Endothelial cell (in vitro differentiated cells): ENCODE results near the gene EPHA6. TPM values are rescaled to one million over a fixed set of nuclear protein-coding genes. Genes with fewer than 3 reads are reported as not detected.

ENCODE experiments used
- DNase-seq: peaks from one replicate; pipeline ENCODE4 v3.0.0; 2021; ENCODE audit warnings: low spot score
- H3K27ac Mint-ChIP-seq: one replicate; pipeline ENCODE4 v1.8.0; 2021; ENCODE audit warnings: mixed read lengths, inconsistent platforms; ENCODE audit not compliant: unreplicated experiment
- H3K27me3 Mint-ChIP-seq: one replicate; pipeline ENCODE4 v1.8.0; 2021; ENCODE audit warnings: mild to moderate bottlenecking, moderate library complexity, mixed read lengths, inconsistent platforms; ENCODE audit not compliant: unreplicated experiment
- H3K36me3 Mint-ChIP-seq: one replicate; pipeline ENCODE4 v1.8.0; 2021; ENCODE audit warnings: mild to moderate bottlenecking, low read depth, mixed read lengths, inconsistent platforms; ENCODE audit not compliant: unreplicated experiment
- H3K4me1 Mint-ChIP-seq: one replicate; pipeline ENCODE4 v1.8.0; 2021; ENCODE audit warnings: mild to moderate bottlenecking, mixed read lengths, inconsistent platforms; ENCODE audit not compliant: unreplicated experiment
- H3K4me3 Mint-ChIP-seq: one replicate; pipeline ENCODE4 v1.8.0; 2021; ENCODE audit warnings: mild to moderate bottlenecking, mixed read lengths, inconsistent platforms; ENCODE audit not compliant: unreplicated experiment
- H3K9me3 Mint-ChIP-seq: one replicate; pipeline ENCODE4 v1.8.0; 2021; ENCODE audit warnings: mixed read lengths, inconsistent platforms; ENCODE audit not compliant: unreplicated experiment
- total RNA-seq: library from RNA; stranded (reverse); fragmentation: NEBNext Ultra II Directional; extraction: Animal tissue kit (Norgen Biotek cat#: 25700); gene quantifications from one replicate; pipeline ENCODE4 v1.2.1, GENCODE V29; 2021; ENCODE audit not compliant: unreplicated experiment
- TF ChIP-seq, protein P1 (sequence below): fragments of 200-600 bp; sonication (generic); IDR thresholded peaks from one replicate; pipeline ENCODE4 v1.5.0; 2021; ENCODE audit warnings: antibody characterized with exemption; ENCODE audit not compliant: unreplicated experiment

The EPHA6 gene
- total RNA-seq, 1 donor from 2014 or later, result 21.8 TPM

DNA sequence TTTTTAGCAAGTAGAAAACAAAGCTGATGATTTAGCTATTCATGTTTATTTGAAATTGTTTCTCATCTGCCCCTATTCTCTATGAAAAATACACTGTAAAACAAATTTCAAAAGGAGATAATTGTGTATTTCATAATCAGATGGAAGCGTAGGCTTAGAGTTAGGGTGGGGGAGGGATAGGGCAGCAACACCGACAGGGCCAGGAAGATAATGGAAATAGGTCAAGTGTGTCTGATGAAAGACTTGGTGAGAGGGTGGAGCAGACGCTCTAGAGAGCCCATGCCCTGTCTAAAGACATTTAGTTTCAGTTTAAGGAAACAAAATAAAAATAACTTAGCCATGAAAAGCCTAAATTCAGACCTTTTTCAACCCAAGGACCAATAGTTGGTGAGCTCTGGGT lies 898.5 kb downstream of the EPHA6 start:
- H3K27me3 Mint-ChIP-seq, result peaks cover 1% of the 10 kb centered on the region
- H3K36me3 Mint-ChIP-seq, result peaks cover 10% of the 10 kb centered on the region
- no peak overlapping the region for H3K27ac Mint-ChIP-seq
- TF ChIP-seq, protein P1, sequence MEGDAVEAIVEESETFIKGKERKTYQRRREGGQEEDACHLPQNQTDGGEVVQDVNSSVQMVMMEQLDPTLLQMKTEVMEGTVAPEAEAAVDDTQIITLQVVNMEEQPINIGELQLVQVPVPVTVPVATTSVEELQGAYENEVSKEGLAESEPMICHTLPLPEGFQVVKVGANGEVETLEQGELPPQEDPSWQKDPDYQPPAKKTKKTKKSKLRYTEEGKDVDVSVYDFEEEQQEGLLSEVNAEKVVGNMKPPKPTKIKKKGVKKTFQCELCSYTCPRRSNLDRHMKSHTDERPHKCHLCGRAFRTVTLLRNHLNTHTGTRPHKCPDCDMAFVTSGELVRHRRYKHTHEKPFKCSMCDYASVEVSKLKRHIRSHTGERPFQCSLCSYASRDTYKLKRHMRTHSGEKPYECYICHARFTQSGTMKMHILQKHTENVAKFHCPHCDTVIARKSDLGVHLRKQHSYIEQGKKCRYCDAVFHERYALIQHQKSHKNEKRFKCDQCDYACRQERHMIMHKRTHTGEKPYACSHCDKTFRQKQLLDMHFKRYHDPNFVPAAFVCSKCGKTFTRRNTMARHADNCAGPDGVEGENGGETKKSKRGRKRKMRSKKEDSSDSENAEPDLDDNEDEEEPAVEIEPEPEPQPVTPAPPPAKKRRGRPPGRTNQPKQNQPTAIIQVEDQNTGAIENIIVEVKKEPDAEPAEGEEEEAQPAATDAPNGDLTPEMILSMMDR, result no peak
- no peak overlapping the region for H3K4me3 Mint-ChIP-seq
- peaks cover 4% of the 10 kb centered on the region for H3K9me3 Mint-ChIP-seq
- peaks cover 5% of the 10 kb centered on the region for H3K4me1 Mint-ChIP-seq
- DNase-seq, result no peak

DNA sequence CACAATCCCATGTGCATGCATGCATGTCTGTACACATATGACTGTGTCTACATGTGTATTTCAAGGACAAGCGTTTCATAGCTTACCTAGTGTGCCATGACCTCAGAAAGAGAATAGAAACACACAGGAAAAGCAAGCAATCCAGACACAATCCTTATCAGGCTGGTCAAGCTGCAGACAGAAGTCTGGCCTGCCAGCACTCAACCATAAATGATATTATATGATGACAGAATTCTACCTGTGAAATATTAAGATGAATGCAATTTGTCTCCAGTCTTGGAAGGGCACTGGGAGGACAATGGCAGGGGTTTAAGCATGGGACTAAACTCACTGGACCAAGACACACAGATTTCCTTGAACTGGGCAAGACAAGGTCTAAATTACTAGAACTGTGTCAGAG lies 899.2 kb downstream of the EPHA6 start:
- TF ChIP-seq, protein P1, result no peak
- Mint-ChIP-seq H3K27ac (no peak overlapping the region), H3K36me3 (peaks cover 4% of the 10 kb centered on the region), H3K27me3 (peaks cover 1% of the 10 kb centered on the region), H3K4me3 (no peak overlapping the region), H3K9me3 (no peaks in the 10 kb centered on the region), H3K4me1 (peaks cover 5% of the 10 kb centered on the region)
- no peak for DNase-seq

DNA sequence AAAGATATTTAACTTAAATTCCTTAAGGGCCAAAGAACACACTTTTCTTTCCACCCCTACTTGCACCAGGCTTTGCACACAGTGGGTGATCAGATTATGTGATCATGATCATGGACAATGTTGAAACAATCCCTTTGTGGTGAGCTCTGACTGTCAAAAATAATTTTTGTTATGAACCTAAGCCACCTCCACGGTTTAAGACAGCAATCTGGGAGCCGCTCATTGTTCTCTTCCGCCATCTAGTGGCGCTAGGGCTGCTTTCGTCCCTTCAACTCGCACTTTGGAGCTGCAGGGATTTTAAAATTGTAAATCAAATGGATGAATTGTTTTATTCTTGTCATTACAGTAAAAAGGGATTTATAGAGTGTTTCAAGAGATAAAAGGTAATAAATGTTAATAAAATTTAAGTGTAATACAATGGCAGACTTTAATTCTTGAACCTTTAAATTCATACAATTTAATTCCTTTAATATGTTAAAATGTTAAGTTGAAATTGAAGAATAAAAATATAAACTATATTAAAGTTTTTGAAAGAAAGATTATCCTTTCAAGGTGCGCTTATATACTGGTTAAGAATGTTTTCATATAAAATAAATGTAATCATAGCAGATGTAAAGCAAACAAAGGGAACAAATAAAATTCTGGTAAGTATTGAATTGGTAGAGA lies 904.9 kb downstream of the EPHA6 start:
- Mint-ChIP-seq H3K4me1 (no peaks in the 10 kb centered on the region), H3K27me3 (no peaks in the 10 kb centered on the region), H3K4me3 (no peak overlapping the region), H3K9me3 (no peaks in the 10 kb centered on the region), H3K36me3 (no peaks in the 10 kb centered on the region), H3K27ac (no peak overlapping the region)
- DNase-seq, result peak; percentile 75
- TF ChIP-seq, protein P1, result peak; percentile 67

- no peak for DNase-seq
- Mint-ChIP-seq H3K36me3 (no peaks in the 10 kb centered on the region), H3K27ac (no peak overlapping the region), H3K9me3 (no peaks in the 10 kb centered on the region), H3K27me3 (no peaks in the 10 kb centered on the region), H3K4me3 (no peak overlapping the region), H3K4me1 (no peaks in the 10 kb centered on the region)
- TF ChIP-seq, protein P1, result no peak
Observed at GRCh38 chr3:97720417-97720816, 906.0 kb downstream of the EPHA6 start.

GRCh38 chr3:97721446-97721845 lies 907.1 kb downstream of the EPHA6 start:
- Mint-ChIP-seq H3K27ac (no peak overlapping the region), H3K36me3 (no peaks in the 10 kb centered on the region), H3K4me3 (no peak overlapping the region), H3K4me1 (no peaks in the 10 kb centered on the region), H3K27me3 (no peaks in the 10 kb centered on the region), H3K9me3 (no peaks in the 10 kb centered on the region)
- TF ChIP-seq, protein P1, result no peak
- no peak for DNase-seq
